ENCODE measurements around the gene ERC2.

Gene ERC2

DNA sequence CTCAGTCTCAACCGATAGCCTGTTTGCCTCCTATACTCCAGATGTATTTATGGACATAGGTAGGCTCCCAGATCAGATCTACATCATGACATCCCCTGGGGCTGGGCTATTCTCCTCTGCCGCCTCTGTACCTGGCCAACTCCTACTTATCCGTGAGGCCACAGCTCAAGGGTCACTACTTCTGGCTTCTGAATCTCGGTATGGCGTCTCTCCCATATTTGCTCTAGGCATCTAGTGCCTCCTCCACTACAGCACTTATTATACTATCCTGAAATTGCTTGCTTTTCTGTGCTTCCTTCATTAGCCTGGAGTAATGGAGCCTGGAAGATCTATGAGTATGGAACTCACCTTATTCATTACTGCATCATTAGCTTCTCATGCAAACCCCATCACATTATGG is 808.6 kb downstream of the ERC2 start:
- DNase-seq = no peak

- no peak for DNase-seq
Observed at GRCh38 chr3:55658690-55659562, 809.3 kb downstream of the ERC2 start.

DNA sequence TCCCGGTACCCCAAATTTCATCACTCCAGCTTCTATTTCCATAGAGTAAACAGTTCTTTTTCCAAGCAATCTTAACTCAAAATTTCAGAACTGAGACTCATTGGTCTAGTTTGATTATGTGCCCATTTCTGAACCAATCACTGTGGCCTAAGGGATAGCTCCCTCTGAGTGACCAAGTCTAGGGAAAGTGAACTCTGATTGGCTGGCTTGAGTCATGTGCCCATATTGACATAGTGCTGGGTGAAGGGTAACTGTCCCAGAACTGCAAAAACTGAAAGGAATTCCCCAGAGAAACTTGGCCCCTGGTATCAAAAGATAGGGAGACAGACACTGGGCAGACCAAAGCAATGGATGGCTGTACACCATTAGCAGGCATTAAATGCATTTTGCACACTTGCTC is 810.0 kb downstream of the ERC2 start:
- DNase-seq = no peak

- no peak for DNase-seq
Observed at GRCh38 chr3:55655544-55655943, 812.7 kb downstream of the ERC2 start.

- peak; percentile 56 for DNase-seq
Observed at GRCh38 chr3:55654123-55654760, 814.0 kb downstream of the ERC2 start.

GRCh38 chr3:55651011-55651410 is 817.3 kb downstream of the ERC2 start:
- DNase-seq = no peak

DNA sequence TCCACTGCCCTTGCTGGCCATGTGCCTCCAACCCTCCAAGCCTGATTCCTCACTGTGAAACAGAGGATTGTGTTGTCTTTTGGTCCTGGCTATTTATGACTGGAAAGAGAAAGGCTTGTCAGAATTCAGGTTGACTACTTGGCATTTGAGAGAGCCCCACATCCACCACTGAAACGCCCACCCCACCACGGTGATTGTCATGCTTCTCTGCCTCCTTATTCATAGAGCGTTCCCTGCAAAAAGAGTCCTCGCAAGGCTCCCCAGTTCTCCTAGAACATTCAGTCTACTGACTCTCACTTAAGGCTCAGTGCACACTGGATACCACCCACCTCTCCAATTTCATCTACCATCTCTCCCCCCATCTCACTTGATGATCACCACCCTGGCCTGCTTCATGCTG is 818.3 kb downstream of the ERC2 start:
- DNase-seq = no peak

GRCh38 chr3:55649554-55649953 is 818.7 kb downstream of the ERC2 start:
- no peak for DNase-seq

DNA sequence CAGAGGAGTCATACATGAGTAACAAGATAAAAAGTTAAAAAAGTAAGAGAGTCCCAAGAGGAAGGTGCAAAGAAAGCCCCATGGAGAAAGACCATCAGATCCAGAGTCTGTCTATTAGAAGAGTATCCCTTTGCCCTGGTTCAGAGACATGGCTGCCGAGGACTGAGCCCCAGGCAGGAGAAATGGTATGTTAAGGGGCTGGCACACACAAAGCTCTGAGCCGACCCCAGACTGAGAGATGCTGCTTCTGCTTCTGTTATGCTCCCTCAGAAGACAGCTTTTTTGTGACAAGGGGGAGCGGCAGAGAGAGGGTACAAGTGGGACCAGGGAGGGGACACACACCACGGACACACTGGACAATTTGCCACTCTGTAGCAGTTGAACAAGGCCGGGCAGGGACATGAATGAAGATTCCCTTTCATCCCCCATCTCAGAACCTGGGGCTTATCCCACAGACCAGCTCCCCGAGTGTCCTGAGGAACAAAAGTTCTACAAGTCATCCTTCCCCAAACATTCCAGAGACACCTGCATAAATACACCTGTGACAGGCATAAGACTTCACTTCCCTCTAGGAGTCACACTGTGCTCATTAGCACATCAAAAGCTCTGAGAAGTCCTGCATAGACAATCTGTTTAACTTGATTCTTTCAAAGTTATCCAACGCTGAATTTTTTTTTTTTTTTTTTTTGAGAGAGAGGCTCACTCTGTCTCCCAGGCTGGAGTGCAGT is 819.5 kb downstream of the ERC2 start:
- no peak for DNase-seq

- no peak for DNase-seq
Observed at GRCh38 chr3:55647670-55648069, 820.6 kb downstream of the ERC2 start.

- DNase-seq = no peak
Observed at GRCh38 chr3:55647063-55647462, 821.2 kb downstream of the ERC2 start.

- no peak for DNase-seq
Observed at GRCh38 chr3:55646121-55646520, 822.1 kb downstream of the ERC2 start.

DNA sequence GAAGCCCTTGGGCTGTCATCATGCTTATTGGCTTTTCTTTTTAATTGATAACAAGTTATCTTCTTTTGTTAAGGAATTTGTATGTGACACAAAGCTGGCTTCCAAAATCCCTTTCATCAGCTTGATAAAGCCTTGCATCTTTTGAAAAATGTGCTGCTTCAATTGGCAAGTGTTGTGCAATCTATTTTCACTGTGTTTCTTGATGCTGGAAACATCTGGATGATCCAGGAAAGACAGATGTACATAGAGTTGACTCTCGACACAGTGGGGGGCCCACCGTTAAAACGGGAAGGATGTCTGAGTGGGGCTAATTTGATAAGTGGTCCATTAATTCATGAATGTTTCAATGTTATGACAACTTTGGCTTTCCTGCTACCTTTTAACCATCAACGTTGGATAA is 822.8 kb downstream of the ERC2 start:
- DNase-seq = no peak

DNA sequence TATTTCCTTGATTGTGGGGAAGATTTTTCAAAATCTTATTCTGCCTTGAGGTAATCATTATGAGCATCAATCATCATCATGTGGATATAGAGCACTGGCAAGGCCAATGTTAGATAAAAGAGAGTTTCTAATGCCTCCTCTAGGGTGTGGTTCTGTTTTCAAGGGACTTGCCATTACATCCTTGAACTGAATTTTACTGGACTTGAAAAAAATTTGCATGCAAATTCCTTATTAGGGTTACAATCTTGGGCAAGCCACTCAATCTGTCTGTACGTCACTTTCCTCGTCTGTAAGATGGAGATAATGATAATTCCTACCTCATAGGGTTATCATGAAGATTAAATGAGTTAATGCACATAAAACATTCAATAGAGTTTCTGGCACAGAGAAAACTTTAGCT is 825.0 kb downstream of the ERC2 start:
- DNase-seq = no peak

GRCh38 chr3:55641964-55642363 is 826.3 kb downstream of the ERC2 start:
- DNase-seq = no peak

DNA sequence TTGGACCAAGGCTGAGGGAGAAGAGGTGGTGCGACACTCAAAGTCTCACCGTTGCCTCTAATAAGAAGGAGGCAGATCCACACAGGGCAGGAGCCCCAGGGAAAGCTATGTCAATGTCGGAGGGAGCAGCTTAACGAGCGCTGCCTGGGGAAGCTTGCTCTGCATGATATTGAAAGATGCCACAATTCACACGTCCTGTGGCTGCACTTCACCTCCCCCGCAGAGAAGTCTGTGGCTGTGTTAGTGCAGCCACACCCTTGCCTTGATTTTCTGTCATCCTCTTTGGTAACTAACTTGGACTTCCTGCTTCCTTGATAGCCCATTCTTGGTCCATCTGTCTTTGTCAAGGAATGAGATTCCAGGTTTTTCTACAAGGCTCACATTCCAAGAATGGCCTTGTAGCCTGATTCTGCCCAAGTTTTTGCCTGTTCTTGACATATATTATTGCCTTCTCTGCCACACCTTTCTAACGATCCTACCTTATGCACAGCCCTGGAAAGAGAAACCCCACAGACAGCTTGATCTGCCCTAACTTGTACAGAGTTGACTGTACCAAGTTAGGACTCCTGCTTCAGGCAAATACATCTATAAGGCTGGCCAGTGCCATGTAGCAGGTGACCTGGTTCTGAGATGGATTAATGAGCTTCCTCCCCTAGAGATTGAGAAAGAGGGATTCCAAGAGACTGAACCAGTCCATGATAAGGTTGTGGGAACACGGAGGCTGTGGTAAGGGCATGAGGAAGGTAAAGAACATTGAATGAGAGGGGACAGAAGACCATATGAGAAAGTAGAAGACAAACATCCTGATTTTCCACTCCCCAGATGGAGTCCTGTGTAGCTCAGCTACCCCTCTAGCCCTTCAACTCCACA is 828.1 kb downstream of the ERC2 start:
- no peak for DNase-seq

- no peak for DNase-seq
Observed at GRCh38 chr3:55639143-55639542, 829.1 kb downstream of the ERC2 start.

GRCh38 chr3:55637906-55638638 is 830.2 kb downstream of the ERC2 start:
- DNase-seq = no peak

DNA sequence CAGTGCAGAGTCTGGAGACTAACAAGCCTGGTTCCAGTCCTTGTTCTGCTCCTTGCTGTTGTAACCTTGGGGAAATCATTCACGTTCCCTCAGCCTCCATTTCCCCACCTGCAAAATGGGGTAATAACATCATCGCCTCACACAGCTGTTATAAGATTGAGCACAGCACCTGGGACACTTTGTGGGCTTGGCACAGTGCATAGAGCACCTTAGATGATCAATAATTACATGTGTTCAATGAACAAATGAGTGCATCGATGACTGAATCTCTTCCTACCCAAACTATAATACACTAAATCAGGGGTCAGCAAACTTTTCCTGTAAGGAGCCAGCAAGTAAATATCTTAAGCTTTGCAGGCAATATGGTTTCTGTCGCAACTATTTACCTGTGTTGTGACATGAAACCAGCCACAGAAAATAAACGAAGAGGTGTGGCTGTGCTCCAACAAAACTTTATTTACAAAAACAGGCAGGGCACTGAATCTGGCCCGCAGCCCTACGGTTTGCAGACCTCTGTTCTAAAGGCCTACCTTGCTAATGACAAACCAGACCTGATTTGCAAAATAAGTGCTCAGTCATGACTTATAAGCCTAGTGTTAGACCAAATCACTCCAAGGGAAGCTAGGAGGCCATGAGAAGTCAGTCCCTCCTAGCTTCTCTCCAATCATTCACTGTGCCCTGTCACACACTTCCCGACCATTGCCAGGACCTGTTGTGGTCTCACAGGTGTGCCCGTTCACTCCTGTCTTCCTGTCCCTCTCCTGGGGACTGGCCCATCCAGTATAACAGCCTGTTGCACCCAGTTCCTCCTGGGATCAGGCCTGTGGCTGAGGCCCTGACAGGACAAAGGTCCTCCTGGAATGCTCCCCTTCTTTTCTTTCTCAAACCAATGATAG is 831.7 kb downstream of the ERC2 start:
- DNase-seq = no peak

GRCh38 chr3:55634345-55634744 is 833.9 kb downstream of the ERC2 start:
- no peak for DNase-seq

- no peak for DNase-seq
Observed at GRCh38 chr3:55633333-55633732, 834.9 kb downstream of the ERC2 start.

Measured in fibroblast of skin of abdomen (primary cell).